Hematopoietic multipotent progenitor cell treated with erythropoietin and hydrocortisone succinate and interleukin-3 and kit ligand, for 4 days (in vitro differentiated cells): ENCODE results near the gene LCE3C.
"Not testable (repeated sequence)": the region's sequence is repeated elsewhere in the genome, so short reads cannot be mapped to it uniquely, and the experiment has no call there.

Experiments used
- DNase-seq: peaks from one replicate; pipeline ENCODE4 v3.0.0-alpha.2; 2015

The LCE3C gene, protein sequence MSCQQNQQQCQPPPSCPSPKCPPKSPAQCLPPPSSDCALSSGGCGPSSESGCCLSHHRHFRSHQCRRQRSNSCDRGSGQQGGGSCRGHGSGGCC

GRCh38 chr1:152599934-152600333, at the start of gene LCE3C:
LCE3C (plus strand) TSS chr1:152600234; CDS start chr1:152600732, 498 bp downstream.
- no peak for DNase-seq

GRCh38 chr1:152565115-152565514, 34.9 kb upstream of the LCE3C start:
- no peak for DNase-seq

DNA sequence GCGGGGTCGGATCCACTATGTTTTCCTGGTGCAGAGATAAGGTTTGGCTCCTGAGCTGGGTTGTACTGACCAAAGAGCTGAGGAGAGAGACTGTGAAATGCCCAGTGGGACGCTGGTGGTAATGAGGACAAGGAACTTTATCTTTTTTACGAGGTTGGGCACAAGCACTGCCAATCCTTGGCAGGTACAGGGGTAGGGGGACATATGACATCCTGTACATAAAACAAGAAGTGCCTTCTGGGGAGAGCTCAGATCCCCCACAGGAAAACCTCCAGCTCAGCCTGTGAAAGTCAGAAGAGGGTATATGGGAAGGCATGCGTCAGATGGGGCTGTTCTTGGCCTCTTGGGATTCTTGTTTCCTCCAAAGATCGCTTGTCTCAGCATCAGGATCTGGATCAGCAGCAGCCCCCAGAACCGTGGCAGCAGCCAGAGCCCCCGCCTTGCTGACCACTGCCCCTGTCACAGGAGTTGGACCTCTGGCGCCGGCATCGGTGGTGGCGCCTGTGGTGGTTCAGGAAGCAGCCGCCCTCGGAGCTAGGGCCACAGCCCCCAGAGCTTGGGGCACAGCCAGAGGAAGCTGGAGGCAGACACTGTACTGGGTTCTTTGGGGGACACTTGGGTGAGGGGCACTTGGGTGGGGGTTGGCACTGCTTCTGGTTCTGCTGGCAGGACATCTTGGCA, 34.4 kb upstream of the LCE3C start:
- no peak for DNase-seq

- DNase-seq = no peak
Measured at GRCh38 chr1:152566681-152567080, 33.4 kb upstream of the LCE3C start, which contains the start of gene LCE3E. LCE3E (minus strand) TSS chr1:152566780; CDS start chr1:152566208, 572 bp downstream.

DNA sequence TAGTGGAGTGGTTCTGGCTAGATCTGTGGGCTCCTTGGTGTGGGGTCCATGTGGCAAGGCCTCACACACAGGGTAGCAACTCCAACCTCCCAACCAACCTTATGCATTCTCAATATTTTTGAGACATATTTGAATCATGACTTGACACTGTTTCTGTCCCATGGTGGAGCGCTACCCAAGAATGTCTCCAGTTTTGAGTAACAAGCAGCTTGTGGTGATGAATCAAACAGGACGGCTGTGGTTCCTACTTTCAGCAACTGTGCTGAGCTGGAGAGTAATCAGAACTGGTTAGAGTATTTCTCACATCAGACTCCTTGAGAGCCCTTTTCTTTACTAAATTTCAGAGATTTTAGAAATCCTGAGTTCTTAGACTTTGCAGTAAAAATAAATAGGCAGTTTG, 22.9 kb upstream of the LCE3C start:
- DNase-seq = no peak

- not testable (repeated sequence) for DNase-seq
Measured at GRCh38 chr1:152579526-152579925, 20.5 kb upstream of the LCE3C start.

DNA sequence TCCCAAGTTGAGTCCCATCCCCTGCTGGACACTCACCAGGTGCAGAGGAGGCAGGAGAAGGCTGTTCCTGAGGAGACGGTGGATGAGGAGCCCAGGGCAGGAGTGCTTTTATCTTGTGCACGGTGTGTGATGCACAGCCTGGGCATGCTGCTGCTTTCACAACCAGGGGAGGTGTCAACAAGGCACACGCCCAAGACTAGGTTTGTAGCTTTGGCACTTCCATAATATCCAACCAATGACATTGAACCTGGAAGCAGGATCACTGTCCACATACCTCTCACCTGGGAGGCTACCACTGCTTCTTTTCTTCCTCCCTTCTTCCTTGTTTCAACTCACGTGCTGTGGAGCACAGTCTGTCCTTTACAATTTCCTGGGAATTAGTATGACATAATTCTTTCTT, 19.6 kb upstream of the LCE3C start, which contains the start of gene LCE3D:
Gene LCE3D (minus strand): TSS at position 84 of the 400 bp plus-strand sequence. CDS start 580 bp downstream, outside the sequence.
- DNase-seq = no peak

- DNase-seq = no peak
Measured at GRCh38 chr1:152582647-152583046, 17.4 kb upstream of the LCE3C start.

GRCh38 chr1:152585586-152585985, 14.4 kb upstream of the LCE3C start:
- peak; percentile 1 for DNase-seq

DNA sequence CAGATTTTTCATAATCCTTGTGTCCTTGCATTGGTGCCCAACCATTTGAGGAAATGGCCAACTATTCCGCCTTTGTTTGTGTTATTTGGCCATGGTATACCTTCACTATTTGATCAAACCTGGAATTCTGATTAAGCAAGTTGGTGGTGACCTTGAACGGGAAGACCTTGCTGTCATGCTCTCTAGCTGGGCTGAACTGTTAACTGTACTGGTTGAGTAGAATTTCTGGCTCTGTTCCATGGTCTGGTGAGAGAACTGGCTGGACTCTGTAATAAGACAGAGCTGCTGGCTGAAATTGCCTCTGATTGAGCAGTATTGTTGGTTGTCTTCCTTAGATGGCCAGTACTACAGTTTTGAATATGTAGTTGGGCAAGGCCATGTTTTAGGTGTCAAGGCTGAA, 3.0 kb upstream of the LCE3C start:
- no peak for DNase-seq

GRCh38 chr1:152613511-152613910, 13.5 kb downstream of the LCE3C start, which contains the start of gene LCE3B:
LCE3B (plus strand) TSS chr1:152613811; CDS start chr1:152613811, 0 bp downstream.
- DNase-seq = no peak

DNA sequence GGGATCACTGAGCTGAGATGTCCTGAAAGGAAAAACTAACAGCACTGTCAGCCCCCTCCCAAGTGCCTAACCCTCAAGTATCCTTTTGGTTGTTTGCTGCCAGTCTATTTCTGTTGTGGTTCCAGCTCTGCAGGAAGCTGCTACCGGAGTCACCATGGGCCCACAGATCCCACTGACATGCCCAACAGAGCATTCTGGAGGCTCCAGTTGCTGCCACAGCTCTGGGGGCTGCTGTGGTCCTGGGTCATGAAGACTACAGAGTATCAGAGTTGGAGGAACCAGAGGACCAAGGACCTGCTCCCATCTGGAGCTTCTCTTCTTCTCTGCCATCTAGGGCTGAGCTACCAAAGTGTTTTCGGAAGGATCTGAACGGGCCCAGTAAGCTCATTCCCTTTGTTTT, 22.0 kb downstream of the LCE3C start:
- no peak for DNase-seq

DNA sequence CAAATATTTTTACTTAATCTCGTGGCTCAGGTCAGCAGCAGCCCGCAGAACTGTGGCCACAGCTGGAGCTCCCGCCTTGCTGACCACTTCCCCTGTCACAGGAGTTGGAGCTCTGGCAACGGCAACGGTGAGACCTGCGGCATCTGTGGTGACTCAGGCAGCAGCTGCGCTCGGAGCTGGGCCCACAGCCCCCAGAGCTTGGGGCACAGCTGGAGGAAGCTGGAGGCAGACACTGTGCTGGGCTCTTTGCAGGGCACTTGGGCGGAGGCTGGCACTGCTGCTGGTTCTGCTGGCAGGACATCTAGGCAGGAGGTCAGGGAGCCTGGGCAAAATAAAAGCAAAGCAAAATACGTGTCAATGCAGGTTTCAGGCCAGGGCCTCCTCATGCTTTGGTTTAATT, 22.8 kb downstream of the LCE3C start, which contains the start of gene LCE3A:
Gene LCE3A (minus strand): TSS at position 301 of the 400 bp plus-strand sequence. CDS start 0 bp downstream, at position 301.
- peak; percentile 74 for DNase-seq

DNA sequence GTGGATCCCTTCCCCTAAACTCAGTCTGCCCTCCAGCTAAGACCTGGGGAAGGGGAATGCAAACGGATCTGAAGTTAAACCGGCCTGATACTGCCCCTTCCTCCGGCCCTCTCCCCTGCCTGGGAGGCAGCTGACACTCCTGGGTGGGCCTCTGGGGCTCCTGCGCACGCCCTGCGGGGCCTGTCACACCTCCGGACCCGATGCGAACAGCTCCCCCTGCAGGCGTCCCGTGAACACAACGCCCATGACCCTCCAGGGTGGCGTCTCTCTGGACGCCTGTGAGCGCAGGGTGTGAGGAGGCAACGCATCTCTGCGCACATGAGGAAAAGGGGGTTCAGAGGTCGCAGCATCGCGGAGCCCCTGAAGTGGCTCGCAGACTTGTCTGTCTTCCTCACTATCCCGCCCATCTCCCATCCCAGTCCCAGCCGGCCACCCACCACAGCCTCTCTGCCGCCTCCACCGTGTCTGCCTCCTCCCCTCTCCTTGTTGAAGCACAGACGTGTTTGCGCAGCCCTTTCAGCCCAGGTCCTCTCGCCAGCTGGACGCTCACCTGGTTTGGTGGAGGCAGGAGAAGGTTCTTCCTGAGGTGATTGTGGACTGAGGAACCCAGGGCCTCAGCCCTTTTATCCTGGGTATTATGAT, 23.3 kb downstream of the LCE3C start:
- peak; percentile 45 for DNase-seq

DNA sequence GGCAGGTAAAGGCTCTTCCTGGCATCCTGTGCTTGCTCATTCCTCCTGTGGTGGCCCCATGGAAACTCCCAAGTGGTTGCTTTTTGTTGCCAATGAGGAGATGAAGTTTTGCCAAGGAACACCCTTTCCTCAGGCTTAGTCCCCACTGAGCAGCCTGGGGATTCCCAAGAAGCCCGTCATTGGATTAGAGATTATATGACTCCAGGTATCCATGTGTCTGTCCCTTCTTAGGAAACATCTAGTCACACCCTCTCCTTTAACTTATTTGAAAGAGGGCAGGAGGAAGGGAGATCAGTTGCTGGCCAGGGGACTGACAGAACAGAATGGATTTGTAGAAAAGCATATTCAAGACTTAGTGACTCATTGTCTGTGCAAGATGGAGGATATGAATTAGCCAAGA, 26.7 kb downstream of the LCE3C start:
- DNase-seq = no peak

- no peak for DNase-seq
Measured at GRCh38 chr1:152630596-152630995, 30.6 kb downstream of the LCE3C start.

DNA sequence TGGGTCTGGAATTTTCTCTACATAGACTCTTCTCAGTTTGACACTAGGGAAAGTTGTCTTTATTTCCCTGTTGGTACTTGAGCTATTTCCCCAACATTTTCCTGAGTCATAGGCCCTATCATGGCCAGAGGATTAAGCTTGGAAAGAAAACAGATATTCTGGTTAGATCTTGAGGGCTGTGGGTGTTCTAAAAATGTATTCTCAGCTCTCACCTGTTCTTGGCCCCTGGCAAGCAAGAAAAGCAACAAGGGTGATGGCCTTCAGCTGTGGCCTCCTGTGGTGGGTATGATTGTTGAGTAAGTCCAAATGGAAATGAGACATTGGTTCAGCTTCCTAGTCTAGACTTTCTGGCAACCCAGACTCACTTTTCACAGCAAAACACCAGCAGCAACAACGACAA, 40.3 kb downstream of the LCE3C start:
- no peak for DNase-seq

DNA sequence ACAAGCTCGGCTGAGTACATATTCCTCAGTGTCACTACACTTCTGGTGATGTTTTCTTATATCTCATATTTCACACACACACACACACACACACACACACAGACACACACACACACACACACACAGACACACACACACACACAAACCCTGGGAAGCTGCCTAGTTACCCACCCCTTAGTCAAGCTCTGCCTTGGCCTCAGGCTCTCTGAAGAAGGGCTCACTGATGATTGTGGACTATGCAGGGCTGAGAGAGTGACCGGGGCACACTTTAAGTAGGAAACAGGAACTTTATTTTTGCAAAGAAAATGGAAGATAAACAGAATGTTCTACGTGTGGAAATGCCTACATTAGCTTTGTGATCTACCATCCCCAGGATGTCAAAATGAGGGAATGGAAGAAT, 43.9 kb downstream of the LCE3C start:
- DNase-seq = no peak

DNA sequence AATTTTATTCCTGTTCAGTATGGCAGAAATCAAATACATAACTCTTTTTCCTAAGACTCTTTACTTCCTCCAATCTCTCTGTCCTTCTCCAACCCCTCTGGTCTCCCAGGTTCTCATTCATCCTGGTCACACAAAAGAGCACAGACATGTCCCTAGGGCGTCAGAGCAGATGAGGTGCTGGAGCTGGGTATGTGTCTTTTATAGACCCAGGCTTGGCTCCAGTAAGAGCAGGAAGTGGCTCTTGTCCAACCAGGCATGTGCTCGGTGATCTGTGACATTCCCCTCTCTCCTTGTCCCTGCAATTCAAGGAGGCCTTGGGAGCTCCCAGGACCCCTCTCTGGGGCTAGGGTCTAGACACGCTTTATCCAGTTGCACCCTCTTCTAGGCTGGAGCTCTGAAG, 45.1 kb downstream of the LCE3C start:
- DNase-seq = no peak

DNA sequence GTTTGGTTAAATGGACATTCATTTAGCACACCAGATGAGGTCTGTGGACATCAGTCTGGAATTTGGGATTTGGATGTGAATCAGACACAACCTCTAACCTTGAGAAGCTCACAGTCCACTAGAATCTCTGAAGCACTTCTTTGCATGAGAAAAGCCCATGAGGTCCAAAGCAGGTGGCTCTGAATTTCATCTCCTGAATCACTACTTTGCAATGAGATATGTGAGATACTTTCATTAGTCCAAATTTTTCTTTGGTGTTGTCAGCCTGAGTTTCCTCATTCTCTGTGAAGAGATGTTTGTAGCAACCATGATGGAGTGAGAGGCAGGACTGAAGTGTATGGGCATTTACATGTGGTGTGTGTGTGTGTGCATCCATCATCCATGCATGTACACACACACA, 46.6 kb downstream of the LCE3C start:
- no peak for DNase-seq
